Activated naive CD4-positive, alpha-beta T cell treated with anti-CD3 and anti-CD28 coated beads for 36 hours (primary cell): ENCODE measurements around the gene CD84. TPM values are rescaled to one million over a fixed set of nuclear protein-coding genes. Genes with fewer than 3 reads are reported as not detected.
A peak's percentile ranks its signal among the peaks of the same experiment; 100 is the strongest.
"Not testable (repeated sequence)": the region's sequence is repeated elsewhere in the genome, so short reads cannot be mapped to it uniquely, and the experiment has no call there.

Source experiments
- CTCF ChIA-PET: fragments of 350-600 bp; sonication (Branson Sonifier 250); formaldehyde crosslinking; loops from one replicate; lab custom pipeline; 2021; ENCODE audit warnings: antibody characterized with exemption; lab: Charles Lee
- DNase-seq: peaks from one replicate; pipeline ENCODE4 v3.0.0-alpha.2; 2020
- H3K27ac Mint-ChIP-seq: one replicate; pipeline ENCODE4 v1.8.0; 2021; ENCODE audit warnings: mild to moderate bottlenecking, mixed read lengths
- H3K27me3 Mint-ChIP-seq: one replicate; pipeline ENCODE4 v1.8.0; 2021; ENCODE audit warnings: low read depth, mixed read lengths
- H3K36me3 Mint-ChIP-seq: one replicate; pipeline ENCODE4 v1.8.0; 2021; ENCODE audit warnings: low read depth, mixed read lengths
- H3K4me1 Mint-ChIP-seq: one replicate; pipeline ENCODE4 v1.8.0; 2021; ENCODE audit warnings: low read depth, mixed read lengths
- H3K4me3 Mint-ChIP-seq: one replicate; pipeline ENCODE4 v1.8.0; 2021; ENCODE audit warnings: mild to moderate bottlenecking, moderate library complexity, mixed read lengths
- H3K9me3 Mint-ChIP-seq: one replicate; pipeline ENCODE4 v1.8.0; 2021; ENCODE audit warnings: mixed read lengths
- intact Hi-C: fragments of 100-400 bp; cut with micrococcal nuclease; formaldehyde crosslinking; loops from one replicate; pipeline ENCODE4 v1.15.1; 2023
- total RNA-seq, 2 experiments: library from RNA; stranded (reverse); gene quantifications; one replicate each; pipeline ENCODE4 v1.2.3, GENCODE V29; 2021

Gene CD84
- total RNA-seq, 2 experiments from 2014 or later: 8.6 to 9.2 TPM

- no peak overlapping the region for H3K4me3 Mint-ChIP-seq
- intact Hi-C loops: no loop called here
- H3K27ac Mint-ChIP-seq: no peak overlapping the region
- H3K4me1 Mint-ChIP-seq: peaks cover 22% of the 10 kb centered on the region
- no peaks in the 10 kb centered on the region for H3K27me3 Mint-ChIP-seq
- H3K36me3 Mint-ChIP-seq: peaks cover 8% of the 10 kb centered on the region
- DNase-seq: no peak
- H3K9me3 Mint-ChIP-seq: peaks cover 13% of the 10 kb centered on the region
- CTCF ChIA-PET: interaction anchor here (0.7 to 1.0 kb wide), 2 partner anchors 9 to 30 kb away, joined by 3 read pairs; no protein-coding TSS in a partner anchor
These were observed 9.2 kb upstream of the CD84 start for GRCh38 chr1:160588468-160588867.

DNA sequence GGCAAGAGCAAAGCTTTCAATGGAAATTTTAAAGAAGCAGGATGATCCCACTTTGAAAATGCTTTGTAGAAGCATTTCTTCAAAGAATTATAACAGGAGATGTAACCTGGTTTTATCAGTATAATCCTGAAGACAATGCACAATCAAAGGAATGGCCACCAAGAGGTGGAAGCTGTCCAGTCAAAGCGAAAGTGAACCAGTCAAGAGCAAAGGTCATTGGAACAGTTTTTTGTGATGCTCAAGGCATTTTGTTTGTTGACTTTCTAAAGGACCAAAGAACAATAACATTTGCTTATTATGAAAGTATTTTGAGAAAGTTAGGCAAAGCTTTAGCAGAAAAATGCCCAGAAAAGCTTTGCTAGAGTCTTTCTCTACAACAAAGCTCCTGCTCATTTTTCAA is 5.5 kb upstream of the CD84 start:
- Mint-ChIP-seq H3K27ac (no peak overlapping the region), H3K4me3 (no peak overlapping the region), H3K9me3 (peaks cover 16% of the 10 kb centered on the region), H3K4me1 (peaks cover 42% of the 10 kb centered on the region), H3K27me3 (no peaks in the 10 kb centered on the region), H3K36me3 (peaks cover 14% of the 10 kb centered on the region)
- DNase-seq: no peak
- CTCF ChIA-PET: interaction anchor here (0.9 to 2.0 kb wide), 4 partner anchors 14 to 34 kb away, joined by 4 to 11 read pairs (median 5); no protein-coding TSS in a partner anchor
- intact Hi-C loops: no loop called here

DNA sequence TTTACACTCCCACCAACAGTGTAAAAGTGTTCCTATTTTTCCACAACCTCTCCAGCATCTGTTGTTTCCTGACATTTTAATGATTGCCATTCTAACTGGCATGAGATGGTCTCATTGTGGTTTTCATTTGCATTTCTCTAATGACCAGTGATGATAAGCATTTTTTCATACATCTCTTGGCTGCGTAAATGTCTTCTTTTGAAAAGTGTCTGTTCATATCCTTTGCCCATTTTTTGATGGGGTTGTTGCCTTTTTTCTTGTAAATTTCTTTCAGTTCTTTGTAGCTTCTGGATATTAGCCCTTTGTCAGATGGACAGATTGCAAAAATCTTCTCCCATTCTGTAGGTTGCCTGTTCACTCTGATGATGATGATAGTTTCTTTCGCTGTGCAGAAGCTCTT is 3.7 kb upstream of the CD84 start:
- CTCF ChIA-PET, H3K4me3 Mint-ChIP-seq, DNase-seq, H3K27ac Mint-ChIP-seq, intact Hi-C loops, H3K27me3 Mint-ChIP-seq: not testable (repeated sequence)
- Mint-ChIP-seq H3K9me3 (peaks cover 16% of the 10 kb centered on the region), H3K36me3 (peaks cover 14% of the 10 kb centered on the region), H3K4me1 (peaks cover 56% of the 10 kb centered on the region)

GRCh38 chr1:160581961-160582360 is 2.7 kb upstream of the CD84 start:
- Mint-ChIP-seq H3K4me3 (no peak overlapping the region), H3K27me3 (no peaks in the 10 kb centered on the region)

GRCh38 chr1:160580221-160580812 is 1.0 kb upstream of the CD84 start:
- intact Hi-C loops: no loop called here
- H3K4me1 Mint-ChIP-seq: peaks cover 73% of the 10 kb centered on the region
- peaks cover 16% of the 10 kb centered on the region for H3K9me3 Mint-ChIP-seq
- H3K27ac Mint-ChIP-seq: peak overlapping the region; percentile 65
- CTCF ChIA-PET: interaction anchor here (1.5 to 3.9 kb wide), 3 partner anchors 19 to 152 kb away, joined by 4 to 22 read pairs (median 6); no protein-coding TSS in a partner anchor
- H3K27me3 Mint-ChIP-seq: no peaks in the 10 kb centered on the region
- H3K4me3 Mint-ChIP-seq: peak overlapping the region; percentile 0
- H3K36me3 Mint-ChIP-seq: peaks cover 14% of the 10 kb centered on the region
- DNase-seq: no peak

More at GRCh38 chr1:160581961-160582360, 2.7 kb upstream of the CD84 start:
- Mint-ChIP-seq H3K9me3 (peaks cover 16% of the 10 kb centered on the region), H3K36me3 (peaks cover 14% of the 10 kb centered on the region), H3K4me1 (peaks cover 65% of the 10 kb centered on the region), H3K27ac (peak overlapping the region; percentile 28)
- CTCF ChIA-PET: interaction anchor here (3.9 kb wide), 1 partner anchor 24 kb away, joined by 22 read pairs; no protein-coding TSS in a partner anchor
- no peak for DNase-seq
- intact Hi-C loops: no loop called here

DNA sequence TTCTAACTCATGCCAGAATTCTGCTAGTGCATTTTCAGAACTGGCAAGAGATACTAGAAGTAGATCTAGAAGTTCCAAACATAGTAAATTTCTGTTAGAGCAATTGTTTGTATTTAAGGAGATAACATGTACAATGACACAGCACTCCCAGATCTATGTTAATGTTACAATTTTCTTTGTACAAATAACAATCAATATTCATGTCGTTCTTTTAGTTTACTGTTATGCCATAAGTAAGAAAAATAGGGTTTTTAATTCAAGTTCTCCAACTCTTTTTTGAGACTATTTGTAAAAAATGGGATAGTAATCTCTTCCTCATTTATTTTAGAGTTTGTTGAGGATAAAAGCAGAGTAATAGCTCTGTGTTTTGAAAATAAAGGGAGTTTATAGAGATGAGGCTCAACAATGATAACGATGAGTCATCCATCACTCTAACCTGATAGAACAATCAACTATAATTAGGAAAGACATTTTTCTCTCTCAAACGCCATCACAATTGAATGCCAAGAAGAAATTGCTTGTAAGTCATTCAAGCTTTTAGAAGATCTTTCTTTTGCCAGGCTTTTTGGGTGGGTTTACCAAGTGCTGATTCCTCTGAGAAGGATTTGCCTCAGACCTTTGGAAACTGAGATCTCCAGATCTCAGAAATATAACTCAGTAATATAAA is 638 bp downstream of the CD84 start:
- Mint-ChIP-seq H3K27ac (peak overlapping the region; percentile 91), H3K4me3 (peak overlapping the region; percentile 74), H3K36me3 (peaks cover 11% of the 10 kb centered on the region), H3K9me3 (peaks cover 12% of the 10 kb centered on the region), H3K27me3 (no peaks in the 10 kb centered on the region), H3K4me1 (peaks cover 78% of the 10 kb centered on the region)
- CTCF ChIA-PET: interaction anchor here (1.0 to 3.9 kb wide), 6 partner anchors 17 to 108 kb away, joined by 3 to 22 read pairs (median 4); no protein-coding TSS in a partner anchor
- DNase-seq: no peak
- intact Hi-C loops: loop anchor here (1.0 to 10.0 kb wide), 4 partner anchors 28 to 654 kb away; partner anchors contain the start of genes LY9 and TAGLN2

DNA sequence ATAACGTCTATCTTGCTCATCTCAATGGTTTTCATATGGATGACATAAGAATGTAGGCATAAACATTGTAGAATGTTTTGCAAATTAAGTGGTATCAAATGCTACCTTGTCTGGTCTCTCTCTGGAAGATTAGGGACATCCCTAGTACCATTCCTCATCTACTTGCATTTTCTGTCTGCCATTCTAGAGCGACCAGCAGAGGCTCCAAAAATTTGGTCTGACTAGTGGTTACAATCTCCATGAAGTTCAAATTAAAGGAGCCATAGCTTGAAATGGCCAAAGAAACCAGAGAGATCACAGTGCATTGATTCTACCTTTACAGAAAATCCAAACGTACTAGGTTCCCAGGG is 1.1 kb downstream of the CD84 start:
- intact Hi-C loops: loop anchor here (1.0 to 10.0 kb wide), 4 partner anchors 29 to 653 kb away; partner anchors contain the start of genes LY9 and TAGLN2

DNA sequence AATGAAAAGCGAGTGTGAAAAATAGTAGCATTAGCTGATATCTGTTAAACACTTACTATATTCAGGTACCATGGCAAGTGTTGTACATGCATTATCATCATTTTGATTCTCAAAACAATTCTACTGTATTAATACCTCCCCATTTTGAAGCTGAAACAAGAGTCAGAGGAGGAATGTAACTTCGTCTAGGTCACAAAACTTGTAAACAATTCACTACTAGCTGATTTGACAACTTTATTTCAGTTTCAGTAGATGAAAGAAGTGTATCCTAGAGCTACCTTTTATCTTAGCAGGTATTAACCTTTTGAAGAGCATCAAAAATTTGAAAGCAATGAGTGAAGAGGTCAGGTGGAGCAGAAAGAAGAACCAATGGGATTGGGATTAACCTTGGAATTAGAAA is 1.6 kb downstream of the CD84 start:
- Mint-ChIP-seq H3K4me3 (peak overlapping the region; percentile 59), H3K36me3 (peaks cover 2% of the 10 kb centered on the region), H3K9me3 (peaks cover 4% of the 10 kb centered on the region), H3K4me1 (peaks cover 86% of the 10 kb centered on the region), H3K27ac (peak overlapping the region; percentile 94), H3K27me3 (no peaks in the 10 kb centered on the region)
- intact Hi-C loops: loop anchor here (1.0 to 10.0 kb wide), 7 partner anchors 29 to 653 kb away; partner anchors contain the start of genes LY9 and TAGLN2
- no peak for DNase-seq
- CTCF ChIA-PET: interaction anchor here (0.8 to 1.7 kb wide), 10 partner anchors 13 to 149 kb away, joined by 3 to 8 read pairs (median 3); no protein-coding TSS in a partner anchor

More for the DNA sequence above, 1.1 kb downstream of the CD84 start:
- Mint-ChIP-seq H3K4me3 (peak overlapping the region; percentile 74), H3K9me3 (peaks cover 7% of the 10 kb centered on the region), H3K36me3 (peaks cover 6% of the 10 kb centered on the region), H3K4me1 (peaks cover 83% of the 10 kb centered on the region), H3K27ac (peak overlapping the region; percentile 91), H3K27me3 (no peaks in the 10 kb centered on the region)
- CTCF ChIA-PET: interaction anchor here (0.9 to 3.9 kb wide), 10 partner anchors 20 to 148 kb away, joined by 3 to 22 read pairs (median 4); no protein-coding TSS in a partner anchor
- DNase-seq: no peak

DNA sequence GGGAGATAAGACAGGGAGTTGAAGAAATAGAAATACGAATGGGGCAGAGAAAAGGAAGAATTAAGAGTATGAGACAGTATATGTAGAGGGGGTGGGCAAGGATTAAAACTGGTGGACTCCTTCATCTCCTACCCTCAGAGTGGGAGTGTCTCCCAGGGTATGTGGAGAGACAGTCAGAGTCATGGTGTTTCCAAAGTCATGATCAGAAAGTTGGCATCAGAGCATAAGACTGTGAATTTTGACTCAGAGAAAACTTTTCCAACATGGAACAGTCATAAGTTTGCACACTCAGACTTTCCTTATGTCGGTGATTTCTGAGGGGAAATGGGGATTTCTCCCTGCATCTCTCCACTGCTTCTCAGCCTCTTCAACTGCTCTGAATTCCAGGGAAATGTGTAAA is 2.4 kb downstream of the CD84 start:
- peak overlapping the region; percentile 94 for H3K27ac Mint-ChIP-seq
- no peak for DNase-seq
- no peaks in the 10 kb centered on the region for H3K9me3 Mint-ChIP-seq
- H3K4me3 Mint-ChIP-seq: peak overlapping the region; percentile 59
- no peaks in the 10 kb centered on the region for H3K36me3 Mint-ChIP-seq
- H3K27me3 Mint-ChIP-seq: no peaks in the 10 kb centered on the region
- CTCF ChIA-PET: interaction anchor here (0.8 to 1.6 kb wide), 4 partner anchors 13 to 148 kb away, joined by 3 to 8 read pairs (median 4); no protein-coding TSS in a partner anchor
- intact Hi-C loops: loop anchor here (1.0 to 10.0 kb wide), 7 partner anchors 9 to 652 kb away; partner anchors contain the start of gene TAGLN2
- H3K4me1 Mint-ChIP-seq: peaks cover 89% of the 10 kb centered on the region

DNA sequence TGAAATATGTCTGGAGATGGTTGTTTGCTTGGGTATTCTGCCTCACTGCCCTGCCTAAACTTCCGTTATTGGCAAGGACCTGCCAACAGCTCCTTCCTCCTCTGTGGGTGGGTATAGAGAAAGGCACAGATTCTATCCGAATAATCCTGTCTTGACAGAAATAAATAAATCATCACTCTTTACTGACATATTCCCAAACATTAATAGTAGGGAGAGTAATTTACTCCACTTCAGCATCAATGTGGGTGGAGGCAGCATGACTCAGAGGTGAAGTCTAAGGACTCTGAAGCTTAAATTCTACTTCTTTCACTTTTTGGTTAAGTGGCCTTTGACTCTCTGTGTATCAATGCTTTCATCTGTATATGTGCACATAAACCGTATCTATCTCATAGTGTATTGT is 2.9 kb downstream of the CD84 start:
- Mint-ChIP-seq H3K27ac (peak overlapping the region; percentile 94), H3K27me3 (no peaks in the 10 kb centered on the region), H3K4me3 (peak overlapping the region; percentile 59), H3K9me3 (no peaks in the 10 kb centered on the region), H3K36me3 (peaks cover under 1% of the 10 kb centered on the region), H3K4me1 (peaks cover 88% of the 10 kb centered on the region)
- CTCF ChIA-PET: interaction anchor here (0.8 to 2.5 kb wide), 8 partner anchors 12 to 148 kb away, joined by 3 to 7 read pairs (median 4); no protein-coding TSS in a partner anchor
- intact Hi-C loops: loop anchor here (1.0 to 10.0 kb wide), 5 partner anchors 8 to 652 kb away; partner anchors contain the start of gene TAGLN2
- DNase-seq: peak; percentile 64

- peak overlapping the region; percentile 94 for H3K27ac Mint-ChIP-seq
- DNase-seq: no peak
- H3K4me1 Mint-ChIP-seq: peaks cover 86% of the 10 kb centered on the region
- CTCF ChIA-PET: interaction anchor here (1.0 to 2.5 kb wide), 7 partner anchors 11 to 146 kb away, joined by 3 to 7 read pairs (median 4); no protein-coding TSS in a partner anchor
- peak overlapping the region; percentile 46 for H3K4me3 Mint-ChIP-seq
- H3K27me3 Mint-ChIP-seq: no peaks in the 10 kb centered on the region
- H3K36me3 Mint-ChIP-seq: peaks cover 5% of the 10 kb centered on the region
- no peaks in the 10 kb centered on the region for H3K9me3 Mint-ChIP-seq
- intact Hi-C loops: loop anchor here (10.0 kb wide), 1 partner anchor 650 kb away; the partner anchor contains the start of gene TAGLN2
These were observed 4.1 kb downstream of the CD84 start for GRCh38 chr1:160575112-160575664.
